GM18502 (cell line): ENCODE data around the gene ANKRD22.
"Not testable (repeated sequence)": the region's sequence is repeated elsewhere in the genome, so short reads cannot be mapped to it uniquely, and the experiment has no call there.

Experiments
- ATAC-seq: cut with Tn5 transposase; IDR thresholded peaks from one replicate; pipeline ENCODE4 v1.9.1; 2021; ENCODE audit warnings: mild to moderate bottlenecking; ENCODE audit not compliant: unreplicated experiment, poor library complexity

The ANKRD22 gene

DNA sequence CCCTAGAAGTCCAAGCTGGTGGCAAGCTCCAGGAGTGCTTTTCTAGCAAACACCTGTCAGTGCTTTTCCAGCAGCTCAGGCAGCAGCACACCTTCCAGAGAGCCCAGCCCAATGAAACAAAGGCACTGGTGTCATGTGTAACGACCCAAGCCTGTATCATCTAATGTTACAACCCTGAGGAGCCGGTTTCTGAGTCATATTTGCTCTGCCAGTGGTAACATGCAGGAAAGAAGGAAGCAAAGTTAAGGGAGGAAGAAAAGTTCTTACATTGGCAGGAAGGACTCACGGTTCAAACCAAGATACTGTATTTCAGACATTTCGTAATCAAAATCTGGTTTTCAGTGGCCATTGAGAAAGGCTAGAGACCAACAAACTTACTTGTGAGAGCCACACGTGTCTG, at the start of gene ANKRD22:
ANKRD22 (minus strand) TSS at position 139 of the 400 bp plus-strand sequence. CDS start 237 bp downstream, outside the sequence.
- ATAC-seq: no peak

DNA sequence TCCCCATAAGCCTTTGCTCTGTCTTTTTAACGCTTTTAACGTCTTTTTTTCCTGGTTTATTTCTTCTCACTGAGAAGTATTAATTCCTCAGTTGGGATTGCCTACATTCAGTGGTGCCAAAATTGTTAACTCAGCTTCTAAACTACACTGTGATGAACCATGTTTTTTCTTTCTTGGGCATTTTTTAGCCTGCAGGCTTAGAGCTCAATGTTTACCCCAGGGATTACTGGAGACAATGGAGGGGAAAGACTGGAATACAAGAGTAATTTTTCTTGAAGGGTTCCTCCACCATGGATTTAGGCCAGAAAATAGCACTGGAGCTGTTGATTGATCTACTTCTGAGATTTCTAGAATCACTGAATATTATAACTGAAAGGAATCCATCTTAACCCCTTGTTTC, 48.2 kb upstream of the ANKRD22 start:
- ATAC-seq: no peak

DNA sequence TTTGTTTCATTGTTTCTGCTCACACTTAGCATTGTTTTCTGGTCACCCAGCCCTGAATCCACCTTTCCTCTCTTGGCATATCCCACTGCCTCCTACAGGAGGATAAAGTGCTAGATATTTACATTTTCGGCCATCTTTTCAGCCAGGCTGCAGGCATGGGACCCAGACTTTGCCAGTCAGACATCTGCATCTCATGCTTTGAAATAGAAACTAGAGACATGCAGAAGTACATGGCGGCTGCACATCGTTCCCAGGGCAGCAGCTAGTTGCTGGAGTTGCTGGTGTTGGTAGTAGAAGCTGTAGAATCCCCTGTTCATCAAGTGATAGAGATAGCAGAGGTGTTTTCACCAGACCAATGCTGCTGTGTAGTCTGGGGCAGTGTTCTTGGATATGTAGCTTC, 47.1 kb upstream of the ANKRD22 start:
- no peak for ATAC-seq

DNA sequence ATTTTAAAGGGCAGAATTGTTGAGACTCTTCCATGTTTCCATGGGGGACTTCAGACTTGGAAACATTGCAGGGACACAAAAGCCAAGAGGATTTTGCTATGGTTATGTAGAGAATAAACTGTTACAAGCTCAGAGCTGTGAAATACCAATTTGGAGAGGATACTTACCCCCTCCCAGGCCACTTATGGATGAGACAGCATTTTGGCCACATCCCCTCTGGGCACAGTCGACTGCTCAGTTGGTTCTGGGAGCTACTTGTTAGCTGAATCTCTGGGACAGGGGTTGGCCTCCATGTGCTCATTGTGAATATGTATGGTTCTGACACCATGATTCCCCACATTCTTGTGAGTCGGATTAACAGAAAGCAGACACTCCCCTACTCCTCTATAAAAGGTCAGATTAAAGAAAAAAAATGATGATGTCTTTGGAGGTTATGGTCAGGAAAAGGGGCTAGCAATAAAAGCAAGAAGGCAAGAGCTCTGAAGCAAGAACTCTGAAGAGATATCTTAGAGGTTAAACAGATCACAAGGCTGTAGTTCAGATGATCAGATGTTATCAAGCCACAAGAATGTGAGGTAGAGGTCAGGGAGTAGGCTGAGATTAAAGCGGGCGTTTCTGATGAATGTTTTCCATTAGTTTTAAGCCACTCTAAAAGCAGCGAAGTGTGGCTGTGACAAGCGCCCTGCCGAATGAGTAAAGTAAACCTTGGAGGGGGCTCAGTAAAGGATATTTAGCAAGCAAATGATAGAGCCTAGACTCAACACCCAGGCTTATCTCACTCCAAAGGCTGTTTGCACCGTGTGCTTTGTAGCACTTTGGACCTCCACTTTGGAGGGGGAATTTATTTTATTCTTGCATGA, 45.6 kb upstream of the ANKRD22 start:
- no peak for ATAC-seq

DNA sequence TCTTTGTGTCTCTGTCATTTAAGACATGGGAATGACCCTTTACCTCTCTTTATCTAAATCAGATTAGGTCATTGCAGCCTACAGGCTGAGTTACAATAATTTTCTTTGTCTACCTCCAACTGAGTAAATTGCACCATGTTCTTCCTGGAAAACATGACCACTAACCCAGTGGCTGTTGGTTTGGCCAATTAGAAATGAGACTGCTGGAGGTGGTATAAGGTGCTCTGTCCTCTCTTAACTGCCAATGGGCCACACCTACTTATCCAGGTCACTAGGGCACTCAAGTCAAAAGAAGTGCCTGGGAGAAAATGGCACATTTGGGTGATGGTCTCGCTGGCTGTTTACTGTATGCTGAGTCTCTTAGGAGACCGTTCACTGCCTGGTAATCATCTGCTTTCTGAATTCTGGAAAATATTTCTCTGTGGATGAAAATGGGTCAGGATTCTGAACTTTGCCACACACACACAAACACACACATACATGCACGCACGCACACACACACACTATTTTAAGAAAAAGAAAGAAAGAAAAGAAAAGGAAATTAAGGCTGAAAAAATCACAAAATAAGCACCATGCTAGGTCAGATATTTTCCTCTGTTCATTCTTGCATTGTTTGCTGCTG, 44.8 kb upstream of the ANKRD22 start:
- no peak for ATAC-seq

DNA sequence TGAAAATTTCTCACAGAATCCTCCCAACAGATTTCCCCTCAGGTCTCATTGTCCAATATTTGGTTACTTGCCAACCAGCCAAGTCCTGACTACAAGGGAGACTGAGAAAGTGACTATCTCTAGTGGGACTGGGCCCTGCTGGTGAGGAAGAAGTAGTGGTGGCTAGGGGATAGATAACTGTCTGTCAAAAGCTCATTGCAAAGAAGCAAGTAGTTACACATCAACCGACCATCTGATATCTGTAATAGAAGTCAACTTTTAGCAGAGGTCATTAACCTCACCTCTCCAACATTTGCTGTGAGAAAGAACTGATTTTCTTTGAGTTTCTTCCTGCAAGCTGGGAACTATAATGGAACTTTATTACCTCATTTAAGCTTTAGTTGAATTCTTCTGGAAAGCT, 43.6 kb upstream of the ANKRD22 start:
- no peak for ATAC-seq

DNA sequence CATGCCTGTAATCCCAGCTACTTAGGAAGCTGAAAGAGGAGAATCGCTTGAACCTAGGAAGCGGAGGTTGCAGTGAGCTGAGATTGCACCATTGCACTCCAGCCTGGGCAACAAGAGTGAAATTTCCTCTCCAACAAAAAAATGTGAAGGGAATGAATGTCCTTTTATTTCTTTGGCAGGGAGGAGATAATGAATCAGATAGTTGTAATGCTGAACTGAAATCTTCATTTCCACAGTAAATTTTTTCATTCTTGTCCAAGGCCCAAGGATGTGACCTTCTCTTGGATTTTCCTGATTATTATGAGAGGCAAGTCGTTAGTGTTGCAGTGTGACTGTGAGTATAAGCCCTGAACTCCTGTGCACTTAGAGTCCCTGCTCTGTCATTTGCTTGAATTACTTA, 42.0 kb upstream of the ANKRD22 start:
- no peak for ATAC-seq

DNA sequence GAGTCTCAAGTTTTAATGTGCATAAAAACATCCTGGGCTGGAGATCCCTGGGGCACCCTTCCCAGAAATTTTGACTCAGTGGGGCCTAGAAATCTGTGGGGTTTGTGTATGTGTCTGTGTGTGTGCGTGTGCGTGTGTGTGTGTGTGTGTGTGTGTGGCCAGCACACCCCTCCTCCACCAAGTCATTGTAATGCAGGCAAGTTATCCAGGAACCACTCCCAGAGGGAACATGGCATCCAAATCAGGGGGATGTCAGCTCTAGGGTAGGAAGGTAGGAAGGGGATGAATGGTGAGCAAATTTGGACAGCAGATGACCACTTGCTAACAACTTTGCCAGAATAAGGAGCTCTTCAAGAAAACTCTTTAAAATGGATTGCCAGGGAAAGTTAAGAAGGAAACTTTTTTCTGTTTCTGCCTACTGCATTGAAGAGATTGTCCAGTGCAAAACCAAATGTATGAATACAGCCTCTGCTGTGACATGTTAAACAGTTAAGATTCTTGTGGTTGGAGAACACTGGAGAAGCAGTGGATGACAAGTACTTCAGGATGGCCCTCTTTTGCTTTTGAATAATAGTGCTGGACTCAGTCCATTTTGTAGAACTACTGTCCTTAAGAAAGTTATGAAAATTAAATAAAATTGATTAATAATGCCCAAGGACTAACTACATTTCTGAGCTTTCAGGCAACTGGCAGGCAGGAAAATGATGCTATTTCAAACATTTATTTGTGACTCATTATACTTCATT, 40.8 kb upstream of the ANKRD22 start:
- ATAC-seq: no peak

DNA sequence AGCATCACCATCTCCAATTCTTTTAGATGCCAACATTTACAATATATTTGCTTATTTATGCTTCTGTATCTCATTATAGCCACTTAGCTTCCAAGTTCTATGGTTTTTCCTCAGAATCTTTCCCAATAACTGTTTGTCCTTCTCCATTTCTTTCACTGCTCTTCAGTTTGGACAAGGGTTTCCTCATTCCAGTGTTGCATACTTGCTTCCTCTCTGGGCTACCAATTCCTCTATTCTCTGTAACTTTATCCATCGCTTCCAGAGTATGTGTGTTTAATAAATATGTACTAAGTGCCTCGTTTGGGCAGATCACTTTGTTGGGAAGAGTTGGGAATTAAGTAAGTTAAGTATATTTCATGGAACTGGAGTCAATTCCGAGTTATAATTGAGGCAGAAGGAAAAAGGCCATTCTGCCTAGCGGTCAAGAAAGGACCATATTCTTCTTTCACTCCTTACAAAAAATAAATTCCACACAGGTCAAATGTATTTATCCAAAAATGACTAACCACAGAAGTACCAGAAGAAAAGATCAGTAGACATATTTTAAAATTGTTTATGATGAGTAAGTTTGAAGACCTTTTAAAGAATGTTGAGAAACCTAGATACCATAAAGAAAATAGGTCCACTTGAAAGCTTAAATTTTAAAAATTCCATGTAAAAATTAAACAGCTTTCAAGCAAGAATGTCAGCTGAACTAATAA, 39.2 kb upstream of the ANKRD22 start:
- no peak for ATAC-seq

DNA sequence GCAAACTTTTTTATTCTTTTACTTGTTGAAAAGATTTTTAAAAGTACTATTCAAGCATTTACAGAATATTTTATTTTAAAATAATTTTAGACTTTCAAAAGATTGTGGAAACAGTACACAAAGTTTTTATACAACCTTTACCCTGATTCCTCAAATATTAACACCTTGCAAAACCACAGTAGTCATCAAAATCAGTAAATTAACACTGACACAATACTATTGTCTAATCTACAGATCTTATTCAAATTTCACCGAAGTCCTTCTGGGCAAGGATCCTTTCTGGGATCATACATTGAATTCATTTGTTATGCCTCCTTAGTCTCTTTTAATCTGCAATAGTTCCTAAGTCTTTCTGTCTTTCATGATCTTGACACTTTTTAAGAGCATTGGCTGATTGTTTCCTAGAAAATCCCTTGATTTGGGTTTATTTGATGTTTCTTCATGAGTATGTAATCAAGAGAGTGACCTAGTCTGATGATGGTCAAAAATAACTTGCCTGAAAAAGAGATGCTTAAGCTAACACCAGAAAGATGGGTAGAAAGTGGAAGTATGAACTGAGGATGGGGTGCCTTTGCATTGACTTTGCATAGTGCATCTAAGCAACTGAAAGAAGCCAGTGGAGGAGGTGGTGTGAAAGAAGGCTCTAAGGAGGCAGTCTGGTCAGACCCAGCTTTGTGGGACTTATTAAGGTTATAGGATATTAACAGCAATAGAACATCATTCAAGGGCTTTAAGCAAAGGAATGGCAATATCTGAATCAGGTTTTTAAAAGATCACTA, 38.1 kb upstream of the ANKRD22 start:
- ATAC-seq: peak; percentile 71

DNA sequence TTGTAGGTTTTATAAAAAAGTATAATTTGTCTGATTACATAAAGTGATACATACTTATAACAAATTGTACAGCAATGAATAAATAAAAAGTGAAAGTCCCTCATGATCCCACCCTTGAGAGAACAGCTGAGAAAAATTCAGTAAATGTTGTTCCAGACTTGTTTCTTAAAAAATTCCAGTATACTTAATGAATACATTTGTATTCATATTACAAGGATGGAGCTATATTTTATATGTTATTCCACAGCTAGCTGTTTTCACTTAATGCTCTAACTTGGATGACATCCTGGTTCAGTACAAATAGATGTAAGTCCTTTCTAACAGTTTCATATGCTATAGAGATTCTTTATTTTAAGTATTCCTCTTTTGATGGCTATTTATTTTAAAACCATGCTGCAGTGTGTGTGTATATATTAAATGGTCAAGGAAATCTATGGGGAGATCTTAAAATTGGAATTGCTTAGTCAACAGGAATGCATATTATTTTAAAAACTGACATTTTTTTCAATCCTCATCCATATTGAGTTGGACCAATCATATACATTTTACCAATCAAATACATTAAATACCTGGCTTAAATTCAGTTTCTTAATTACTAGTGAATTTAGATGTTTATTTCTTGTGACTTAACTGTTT, 37.3 kb upstream of the ANKRD22 start:
- ATAC-seq: no peak

DNA sequence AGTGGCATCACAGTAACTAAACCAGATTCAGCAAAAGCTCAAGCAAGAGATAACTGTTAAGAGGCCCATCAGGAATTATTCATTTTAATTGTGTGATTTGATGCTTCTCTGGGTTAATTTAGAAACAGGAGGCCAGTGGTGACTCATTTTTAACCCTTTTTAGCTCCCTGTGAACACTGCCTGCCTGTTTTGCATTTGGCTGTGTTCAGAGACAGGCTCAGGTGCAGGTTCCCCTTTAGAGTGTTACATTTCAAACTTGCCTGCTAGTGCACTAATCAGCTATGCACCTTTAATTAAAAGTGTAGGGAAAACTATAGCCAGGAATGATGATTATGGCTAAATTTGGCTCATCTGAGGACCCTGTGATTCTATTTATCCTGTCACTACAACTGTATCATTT, 34.9 kb upstream of the ANKRD22 start:
- ATAC-seq: peak; percentile 69

DNA sequence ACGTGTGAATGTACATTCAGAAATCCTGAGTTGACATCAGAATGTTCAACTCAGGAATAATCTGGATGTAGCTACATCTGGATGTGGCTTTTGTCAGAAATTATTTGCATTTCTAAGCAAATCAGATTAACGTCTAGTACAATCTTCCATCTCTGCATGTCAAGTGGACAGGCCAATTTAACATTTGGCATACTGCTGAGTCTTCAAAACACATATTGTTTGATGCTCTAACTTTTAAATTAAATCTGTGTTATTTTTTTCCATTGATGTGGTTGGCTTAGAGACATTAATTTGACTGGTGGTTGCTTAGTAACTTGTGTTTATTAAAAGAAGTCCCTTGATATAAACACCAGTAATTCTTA, 31.8 kb upstream of the ANKRD22 start:
- no peak for ATAC-seq

DNA sequence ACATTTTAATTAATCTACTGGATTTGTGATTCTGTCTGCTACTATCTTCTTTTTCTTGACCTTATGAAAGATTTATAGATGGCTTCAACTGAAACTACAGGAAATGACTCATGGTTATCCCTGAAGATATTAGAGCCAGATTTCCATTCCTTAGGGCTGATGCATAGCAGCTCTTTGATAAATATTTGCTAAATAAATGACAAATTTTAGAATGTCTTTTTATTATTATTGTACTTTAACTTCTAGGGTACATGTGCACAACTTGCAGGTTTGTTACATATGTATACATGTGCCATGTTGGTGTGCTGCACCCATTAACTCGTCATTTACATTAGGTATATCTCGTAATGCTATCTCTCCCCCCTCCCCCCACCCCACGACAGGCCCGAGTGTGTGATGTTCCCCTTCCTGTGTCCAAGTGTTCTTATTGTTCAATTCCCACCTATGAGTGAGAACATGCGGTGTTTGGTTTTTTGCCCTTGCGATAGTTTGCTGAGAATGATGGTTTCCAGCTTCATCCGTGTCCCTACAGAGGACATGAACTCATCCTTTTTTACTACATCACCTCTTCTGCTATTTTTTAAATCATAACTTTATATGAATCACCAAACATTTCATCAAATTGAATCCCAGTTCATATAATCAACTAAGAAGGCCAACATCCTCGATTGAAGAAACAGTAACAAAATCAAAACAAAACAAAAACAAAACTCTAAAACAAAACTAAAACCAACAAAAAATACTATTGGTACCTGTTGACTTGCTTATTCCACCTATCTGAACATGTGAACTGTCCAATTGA, 31.2 kb upstream of the ANKRD22 start:
- not testable (repeated sequence) for ATAC-seq

DNA sequence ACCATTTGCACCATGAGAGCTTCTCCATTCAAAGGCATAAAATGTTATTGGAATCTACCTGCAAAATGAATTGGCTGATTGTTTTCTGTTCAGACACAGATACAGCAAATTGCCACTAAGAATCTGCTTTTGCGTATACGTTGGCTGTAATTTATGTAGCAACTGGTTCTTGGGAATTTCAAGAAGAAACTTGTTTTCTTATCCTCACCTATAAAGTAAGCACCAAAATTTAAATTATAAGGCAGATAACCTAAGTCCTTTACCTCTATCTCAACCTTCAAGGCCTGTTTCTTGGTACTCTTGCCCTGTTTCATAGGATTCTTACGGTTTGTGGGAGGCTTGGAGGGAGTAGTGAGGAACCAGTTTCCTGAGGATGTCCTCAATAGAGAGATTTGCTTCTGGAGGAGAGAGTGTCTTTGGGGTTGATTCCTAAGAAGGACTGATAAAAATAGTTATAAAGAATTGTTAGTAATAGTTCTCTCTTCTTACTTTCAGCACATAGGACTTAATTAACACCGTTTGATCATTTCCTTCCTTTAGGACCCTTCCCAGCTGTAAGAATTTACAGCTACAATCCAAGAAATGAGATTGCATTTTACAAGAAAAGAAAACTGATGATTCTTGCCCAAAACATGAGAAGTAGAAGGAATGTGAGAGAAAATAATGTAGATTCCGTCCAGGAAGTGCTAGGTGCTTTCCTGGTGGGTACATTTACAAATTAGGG, 30.4 kb upstream of the ANKRD22 start:
- ATAC-seq: no peak

DNA sequence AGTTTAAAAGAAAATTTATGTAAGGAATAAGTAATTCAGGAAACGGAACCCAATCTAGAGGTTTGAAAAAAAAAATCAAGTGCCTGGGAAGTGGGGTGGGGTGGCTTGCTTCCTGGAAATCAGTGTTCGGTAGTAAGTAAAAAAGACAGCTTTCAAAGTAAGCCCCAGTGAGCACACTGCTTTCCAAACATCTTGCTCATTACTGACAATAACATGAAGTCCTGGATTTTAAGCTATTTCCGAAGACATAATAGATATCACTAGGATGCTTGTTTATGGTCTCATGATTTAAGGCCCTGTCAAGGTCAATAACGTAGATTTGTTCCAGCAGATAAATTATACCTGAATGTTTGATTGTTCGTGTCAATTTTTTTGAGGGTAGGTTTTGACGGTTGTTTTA, 29.7 kb upstream of the ANKRD22 start:
- ATAC-seq: no peak

DNA sequence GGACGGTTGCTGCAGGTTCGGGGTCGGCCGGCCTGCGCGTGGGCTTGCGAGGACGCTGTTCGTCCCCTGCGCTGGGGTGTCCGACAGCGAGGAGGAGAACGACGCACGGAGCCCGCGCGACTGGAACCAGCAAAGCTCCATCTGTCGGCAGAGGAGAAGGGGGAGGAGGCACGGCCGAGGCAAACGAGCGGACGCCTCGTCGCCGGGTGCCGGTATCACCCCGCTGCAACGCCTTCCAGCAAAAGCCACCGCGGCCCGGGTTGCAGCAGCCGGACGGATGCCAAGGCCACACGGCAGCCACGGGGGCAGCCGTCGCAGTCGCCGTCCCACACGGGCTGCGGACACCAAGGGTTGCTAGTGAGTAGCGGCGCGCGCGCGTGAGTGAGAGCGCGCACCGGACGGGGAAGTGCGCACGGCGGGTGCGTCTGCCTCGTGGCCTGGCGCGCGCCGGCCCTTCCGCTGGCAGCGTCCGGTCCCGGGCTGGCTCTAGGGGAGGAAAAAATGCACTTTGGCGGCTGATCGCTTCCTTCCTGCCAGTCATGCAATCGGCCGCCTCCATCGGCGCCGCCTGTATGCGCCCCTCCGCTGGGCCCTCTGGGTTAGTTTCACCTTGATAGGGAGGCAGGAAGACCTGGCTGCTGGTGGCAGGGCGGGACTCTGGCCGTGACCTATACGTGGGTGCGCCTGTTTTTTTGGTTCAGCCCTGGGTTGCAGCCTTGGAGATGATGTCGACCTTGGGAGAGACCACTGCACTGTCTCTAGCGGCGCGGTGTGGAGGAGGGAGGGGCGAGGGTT, 28.8 kb upstream of the ANKRD22 start:
- peak; percentile 68 for ATAC-seq
